HG03108 (cell line): ENCODE measurements around the gene ADCY2.

Experiments
- ATAC-seq: cut with Tn5 transposase; IDR thresholded peaks from one replicate; pipeline ENCODE4 v1.9.1; 2021; ENCODE audit warnings: moderate library complexity; ENCODE audit not compliant: unreplicated experiment

Gene ADCY2

GRCh38 chr5:7395947-7396712, at the start of gene ADCY2:
TSS of gene ADCY2 (plus strand) at chr5:7396138. CDS start at chr5:7396297, 159 bp downstream.
- ATAC-seq: no peak

GRCh38 chr5:7347377-7347776, 48.6 kb upstream of the ADCY2 start:
- ATAC-seq: no peak

- ATAC-seq: no peak
These were observed 47.6 kb upstream of the ADCY2 start for GRCh38 chr5:7348168-7348854.

- ATAC-seq: no peak
These were observed 34.3 kb upstream of the ADCY2 start for GRCh38 chr5:7361593-7361992.

GRCh38 chr5:7363067-7363677, 32.8 kb upstream of the ADCY2 start:
- ATAC-seq: no peak

GRCh38 chr5:7364226-7364875, 31.6 kb upstream of the ADCY2 start:
- ATAC-seq: no peak

GRCh38 chr5:7367780-7368179, 28.2 kb upstream of the ADCY2 start:
- ATAC-seq: no peak

- no peak for ATAC-seq
These were observed 23.5 kb upstream of the ADCY2 start for GRCh38 chr5:7372399-7372798.

GRCh38 chr5:7374186-7374585, 21.8 kb upstream of the ADCY2 start:
- ATAC-seq: no peak

GRCh38 chr5:7375457-7375856, 20.5 kb upstream of the ADCY2 start:
- no peak for ATAC-seq

- ATAC-seq: no peak
These were observed 19.1 kb upstream of the ADCY2 start for GRCh38 chr5:7376871-7377270.

- ATAC-seq: no peak
These were observed 18.2 kb upstream of the ADCY2 start for GRCh38 chr5:7377761-7378160.

- no peak for ATAC-seq
These were observed 13.3 kb upstream of the ADCY2 start for GRCh38 chr5:7382588-7382987.

- no peak for ATAC-seq
These were observed 10.3 kb upstream of the ADCY2 start for GRCh38 chr5:7385681-7386080.

- ATAC-seq: no peak
These were observed 7.4 kb upstream of the ADCY2 start for GRCh38 chr5:7388553-7388952.

GRCh38 chr5:7391215-7391614, 4.7 kb upstream of the ADCY2 start:
- ATAC-seq: no peak

GRCh38 chr5:7391814-7392692, 3.9 kb upstream of the ADCY2 start:
- no peak for ATAC-seq

GRCh38 chr5:7392693-7393024, 3.3 kb upstream of the ADCY2 start:
- ATAC-seq: no peak

- ATAC-seq: no peak
These were observed 1.8 kb upstream of the ADCY2 start for GRCh38 chr5:7393921-7394799.
